Dedifferentiated amniotic fluid mesenchymal stem cell (primary cell): ENCODE measurements around the gene SLCO1A2.

Experiments used
- DNase-seq: peaks from one replicate; pipeline ENCODE4 v3.0.0-alpha.2; 2016; ENCODE audit errors: extremely low spot score

The SLCO1A2 gene

DNA sequence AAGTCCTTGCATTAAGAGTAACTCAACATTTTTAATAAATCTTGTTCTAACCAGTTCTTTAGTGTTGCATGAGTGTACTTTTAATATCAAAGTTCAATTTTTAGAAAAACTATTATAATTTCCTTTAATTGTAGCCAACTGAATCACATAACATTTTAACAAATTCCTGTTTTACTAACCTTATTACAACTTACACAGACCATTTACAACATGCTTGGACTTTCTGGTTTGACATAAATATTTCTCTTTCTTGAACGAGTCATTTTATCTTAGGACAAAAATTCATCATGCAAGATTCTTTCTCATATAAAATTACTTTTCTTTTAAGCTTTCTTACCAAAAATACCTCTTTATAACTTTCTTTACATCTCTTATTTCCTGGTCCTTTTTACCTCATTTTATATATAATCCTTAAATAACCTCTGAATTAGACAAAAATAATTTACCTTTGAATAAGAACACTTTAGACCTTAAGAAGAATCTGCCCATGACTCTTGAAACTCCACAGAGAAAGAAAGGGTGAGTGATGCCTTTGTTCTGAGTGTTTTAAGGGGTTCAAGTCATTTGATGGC is 3.9 kb downstream of the SLCO1A2 start:
- no peak for DNase-seq

DNA sequence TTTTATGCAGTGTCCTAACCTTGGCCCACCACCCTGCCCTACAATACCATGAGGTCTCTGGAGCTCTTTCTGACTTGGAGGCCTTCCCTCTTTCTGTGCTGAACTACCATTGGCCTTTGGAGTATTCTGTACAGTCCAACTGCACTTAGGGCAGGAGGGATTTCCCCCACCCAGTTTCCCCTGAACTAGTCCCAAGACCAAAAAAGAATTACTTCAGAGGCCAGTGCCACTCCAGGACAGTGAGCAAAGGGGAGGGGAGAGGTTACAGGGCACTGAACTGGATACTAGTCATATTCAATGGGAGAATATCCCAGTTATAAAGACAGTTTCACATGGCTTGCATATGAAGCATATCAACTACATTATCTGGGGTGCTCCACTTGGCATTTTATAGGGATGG is 6.1 kb downstream of the SLCO1A2 start:
- DNase-seq, result no peak

DNA sequence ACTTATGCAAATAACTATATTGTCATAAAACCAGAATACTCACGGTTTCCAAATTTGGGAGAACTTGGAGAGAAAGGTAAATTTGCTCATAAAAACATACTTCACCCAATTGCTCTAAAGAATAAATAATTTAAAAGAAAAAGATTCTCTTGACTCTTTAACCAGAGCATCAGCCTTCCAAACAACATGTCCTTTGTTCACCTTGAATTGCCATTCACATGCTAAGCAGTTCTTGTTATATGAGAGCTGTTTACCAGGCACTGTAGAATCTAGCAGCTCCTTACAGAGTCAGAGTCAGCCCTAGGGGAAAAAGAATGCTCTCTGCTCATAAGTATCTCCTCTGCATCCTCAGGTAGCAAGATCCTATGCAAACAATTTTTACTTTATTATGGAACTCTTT is 10.2 kb downstream of the SLCO1A2 start:
- DNase-seq, result no peak

DNA sequence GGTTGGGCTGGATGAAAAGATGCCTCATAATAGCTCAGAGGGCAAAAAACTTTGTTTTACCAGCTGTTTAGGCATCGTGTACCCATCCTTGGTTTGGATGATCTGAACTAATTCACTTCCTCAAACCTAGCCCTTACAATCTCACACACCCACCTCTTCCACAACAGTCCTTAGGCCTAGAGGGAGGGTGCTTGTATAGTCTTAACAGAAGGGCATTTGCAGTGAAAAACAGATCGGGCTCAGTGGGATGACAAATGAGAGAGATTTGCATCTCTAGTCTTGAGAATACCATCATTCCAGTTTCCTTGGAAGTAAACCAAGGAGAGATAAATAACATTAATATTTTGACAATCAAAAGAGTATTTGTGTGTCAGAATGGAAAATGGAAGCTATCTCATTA is 11.0 kb downstream of the SLCO1A2 start:
- DNase-seq, result no peak

DNA sequence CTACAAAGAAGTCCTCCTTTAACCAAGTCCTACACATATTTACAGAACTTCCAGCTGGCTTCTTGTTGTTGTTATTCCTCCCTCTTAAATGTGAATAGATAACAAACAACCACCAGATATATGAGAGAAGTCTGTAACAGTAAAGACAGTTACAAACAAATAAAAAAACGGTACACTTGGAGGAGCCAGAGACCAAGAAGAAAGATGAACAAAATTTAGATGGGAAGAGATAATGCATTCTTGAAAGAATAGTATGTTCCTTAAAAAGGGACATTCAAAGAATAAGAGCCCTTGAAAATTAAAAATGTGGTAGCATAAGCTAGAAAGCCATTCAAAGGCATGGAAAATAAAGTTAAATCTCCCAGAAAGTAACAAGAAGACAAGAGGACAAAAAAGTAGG is 25.9 kb downstream of the SLCO1A2 start:
- DNase-seq, result no peak

GRCh38 chr12:21305661-21306060 is 29.1 kb downstream of the SLCO1A2 start:
- no peak for DNase-seq

- DNase-seq, result no peak
These were observed 34.1 kb downstream of the SLCO1A2 start for GRCh38 chr12:21300632-21301031.

- DNase-seq, result no peak
These were observed 37.8 kb downstream of the SLCO1A2 start for GRCh38 chr12:21296751-21297406.

DNA sequence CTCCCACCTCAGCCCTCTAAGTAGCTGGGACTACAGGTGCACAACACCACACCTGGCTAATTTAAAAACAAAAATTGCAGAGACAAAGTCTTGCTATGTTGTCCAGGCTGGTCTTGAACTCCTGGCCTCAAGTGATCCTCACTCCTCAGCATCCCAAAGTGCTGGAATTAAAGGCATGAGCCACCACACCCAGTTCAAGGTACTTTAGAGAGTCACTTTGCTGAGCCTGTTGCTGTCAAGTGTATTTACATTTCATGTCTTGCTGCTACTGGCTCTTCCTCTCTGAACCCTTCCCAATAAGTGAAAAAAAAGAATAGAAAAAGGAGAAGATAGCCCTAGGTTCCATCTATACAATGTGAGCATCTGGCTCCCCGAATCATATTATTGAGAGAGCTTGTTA is 38.4 kb downstream of the SLCO1A2 start:
- DNase-seq, result no peak

DNA sequence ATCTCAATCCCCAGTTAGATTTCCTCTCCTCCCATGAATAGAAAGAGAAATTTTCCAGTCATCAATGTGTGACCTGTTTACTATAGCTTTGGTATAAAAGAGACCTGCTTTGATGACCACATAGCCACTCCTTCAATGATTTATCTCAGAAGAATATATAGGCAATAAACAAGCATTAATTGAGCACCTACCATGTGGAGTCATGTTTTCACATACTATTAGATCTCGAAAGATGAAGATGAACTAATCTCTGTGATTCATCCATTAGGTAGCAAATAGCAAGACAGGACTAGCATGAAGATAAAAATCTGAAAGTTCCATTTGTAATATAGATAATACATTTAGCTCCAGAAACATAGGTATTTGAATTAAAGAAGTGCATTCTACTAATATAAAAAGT is 40.5 kb downstream of the SLCO1A2 start:
- DNase-seq, result no peak

GRCh38 chr12:21292111-21292510 is 42.6 kb downstream of the SLCO1A2 start:
- no peak for DNase-seq

- no peak for DNase-seq
These were observed 45.0 kb downstream of the SLCO1A2 start for GRCh38 chr12:21289698-21290097.

- DNase-seq, result no peak
These were observed 57.9 kb downstream of the SLCO1A2 start for GRCh38 chr12:21276826-21277225.

GRCh38 chr12:21265932-21266331 is 68.8 kb downstream of the SLCO1A2 start:
- DNase-seq, result no peak

DNA sequence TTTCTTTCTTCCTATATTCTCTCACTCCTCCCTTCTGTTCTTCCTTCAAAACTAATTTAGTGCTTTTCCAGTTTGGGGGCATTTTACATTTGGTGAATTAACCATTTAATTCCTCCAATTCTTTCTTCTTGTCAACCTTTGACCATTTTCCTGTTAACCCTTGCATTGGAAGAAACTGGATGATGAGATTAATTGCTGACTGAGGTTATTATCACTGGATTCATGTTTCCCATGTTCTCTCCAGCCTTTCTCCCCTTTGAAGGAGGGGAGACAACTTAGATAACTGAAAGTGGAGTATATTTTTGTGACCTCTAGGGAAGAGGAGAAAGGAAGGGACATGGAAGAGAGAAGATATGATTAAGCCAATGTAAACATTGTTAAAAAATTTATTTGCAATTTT is 70.5 kb downstream of the SLCO1A2 start:
- DNase-seq, result no peak

GRCh38 chr12:21257172-21257571 is 77.5 kb downstream of the SLCO1A2 start:
- no peak for DNase-seq

DNA sequence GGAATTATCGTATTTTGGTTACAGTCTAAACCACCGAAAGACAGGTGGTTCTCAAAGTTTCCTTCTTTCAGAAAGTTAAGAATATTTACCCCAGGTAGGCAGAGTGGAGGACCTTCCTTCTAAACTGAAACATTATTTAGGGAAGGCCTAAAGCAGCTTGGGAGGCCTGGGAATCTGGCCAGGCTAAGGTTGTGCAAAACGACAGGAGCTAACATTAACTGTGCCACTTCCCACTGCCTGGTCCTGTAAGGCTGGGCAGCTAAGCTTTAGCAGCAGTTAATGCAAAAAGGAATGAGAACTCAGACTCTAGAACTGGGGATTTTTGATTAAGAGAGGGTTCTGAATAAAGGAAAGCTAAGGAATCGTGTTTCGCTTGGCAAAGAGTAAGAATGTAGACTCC is 82.6 kb downstream of the SLCO1A2 start:
- DNase-seq, result no peak

- peak; percentile 34 for DNase-seq
These were observed 86.0 kb downstream of the SLCO1A2 start for GRCh38 chr12:21248679-21249078.

- no peak for DNase-seq
These were observed 94.9 kb downstream of the SLCO1A2 start for GRCh38 chr12:21239866-21240265.

DNA sequence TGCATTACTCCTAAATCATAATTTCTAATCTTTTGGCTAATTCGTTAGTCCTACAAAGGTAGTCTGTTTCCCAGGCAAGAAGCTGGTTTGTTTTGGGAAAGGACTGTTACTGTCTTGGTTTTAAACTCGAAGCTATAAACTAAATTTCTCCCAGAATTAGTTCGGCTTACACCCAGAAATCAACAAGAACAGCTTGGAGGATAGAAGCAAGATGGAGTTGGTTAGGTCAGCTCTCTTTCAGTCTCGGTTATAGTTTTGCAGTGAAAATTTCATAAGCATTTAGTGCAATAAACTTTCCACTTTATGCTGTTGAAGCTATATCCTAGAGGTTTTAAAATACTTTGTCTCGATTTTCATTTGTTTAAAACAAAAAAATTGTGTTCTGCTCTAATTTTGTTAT is 100.3 kb downstream of the SLCO1A2 start:
- DNase-seq, result no peak

DNA sequence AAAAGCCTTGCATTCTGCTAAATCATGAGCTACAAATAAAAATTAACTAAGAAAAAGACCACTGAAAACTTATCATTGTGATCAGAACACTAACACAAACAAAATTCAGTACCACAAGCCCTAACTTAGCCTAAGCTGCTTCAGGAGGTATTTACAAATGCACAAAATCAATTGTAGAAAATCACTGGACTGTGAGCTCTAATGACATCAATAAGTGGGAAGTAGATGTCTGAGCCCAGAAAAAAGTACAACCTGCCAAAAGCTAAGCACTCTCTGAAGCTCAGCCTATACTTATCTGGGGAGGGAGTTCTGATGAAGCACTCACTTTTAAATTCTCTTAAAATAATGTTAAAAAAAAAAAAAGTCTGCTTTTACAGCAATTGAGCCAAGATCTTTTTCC is 110.8 kb downstream of the SLCO1A2 start:
- no peak for DNase-seq

- DNase-seq, result no peak
These were observed 112.9 kb downstream of the SLCO1A2 start for GRCh38 chr12:21221778-21222177.

- no peak for DNase-seq
These were observed 113.6 kb downstream of the SLCO1A2 start for GRCh38 chr12:21221072-21221471.

GRCh38 chr12:21220266-21220665 is 114.5 kb downstream of the SLCO1A2 start:
- DNase-seq, result no peak
